ENCODE results near the gene WNT1. TPM values are rescaled to one million over a fixed set of nuclear protein-coding genes. Genes with fewer than 3 reads are reported as not detected.

The WNT1 gene
- polyA plus RNA-seq, 1 donor from 2014 or later, result not detected

DNA sequence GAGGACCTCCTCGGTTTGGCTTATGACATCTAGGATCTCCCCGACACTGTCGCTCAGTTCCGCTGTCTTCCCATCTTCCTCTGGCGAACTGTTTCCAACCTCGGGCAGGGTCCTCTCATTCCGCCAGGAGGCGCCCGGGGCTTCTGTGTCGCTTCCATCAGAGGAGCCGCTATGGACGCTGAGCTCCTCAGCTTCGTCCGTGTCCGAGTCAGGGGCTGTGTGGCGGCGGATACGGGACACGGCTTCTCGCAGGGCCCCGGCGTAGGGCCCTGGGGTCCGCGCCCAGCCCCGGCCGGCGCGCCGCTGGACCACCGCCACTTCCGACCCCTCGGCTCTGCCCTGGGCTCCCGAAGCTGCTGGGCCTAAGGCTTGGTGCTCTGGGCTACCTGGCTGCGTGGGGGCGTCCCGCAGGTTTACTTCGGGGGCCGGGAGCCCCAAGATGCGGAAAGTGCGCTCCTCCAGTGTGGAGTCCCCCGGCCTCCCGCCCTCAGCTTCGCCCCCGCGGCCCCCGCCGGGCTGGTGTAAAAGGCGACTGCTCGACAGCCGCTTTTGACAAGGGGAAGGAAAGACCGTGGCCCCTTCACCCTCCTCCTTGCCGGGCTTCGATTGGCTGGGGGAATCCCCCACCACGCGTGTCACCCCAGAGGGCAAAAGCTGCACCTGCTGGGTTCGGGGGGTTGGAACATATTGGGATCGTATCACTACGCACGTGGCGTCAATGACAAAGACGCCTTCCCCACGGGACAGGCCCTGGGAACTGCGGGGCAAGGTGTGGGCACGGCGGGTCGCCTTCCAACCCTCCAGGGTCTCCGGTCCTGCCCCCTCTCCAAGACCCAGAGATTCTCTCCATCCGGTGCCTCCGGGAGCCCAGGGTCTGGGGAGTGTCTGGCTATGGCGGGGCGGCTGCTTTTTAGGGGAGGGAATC is 18.9 kb downstream of the WNT1 start:
- Histone ChIP-seq H3K36me3 (ENCODE audit: insufficient read depth, low read length) (no peaks in the 10 kb centered on the region), H2AFZ (ENCODE audit: low read depth, low read length) (peak overlapping the region; percentile 18), H3K9me2 (ENCODE audit: insufficient read depth, low read length) (no peaks in the 10 kb centered on the region), H4K20me1 (ENCODE audit: insufficient read depth) (no peaks in the 10 kb centered on the region), H3K9ac (ENCODE audit: low read length) (peak overlapping the region; percentile 50), H3K27ac (ENCODE audit: low read length) (no peak overlapping the region), H3K4me2 (ENCODE audit: low read length) (no peak overlapping the region), H3F3A (ENCODE audit: insufficient read depth, low read length, poor library complexity, severe bottlenecking) (no peaks in the 10 kb centered on the region), H3K9me3 (ENCODE audit: low read length) (no peaks in the 10 kb centered on the region), H3K27me3 (ENCODE audit: insufficient read depth, low read depth, low read length) (peaks cover 94% of the 10 kb centered on the region), H3K4me3 (ENCODE audit: low read length) (peak overlapping the region; percentile 67), H3K79me2 (replicated peaks; ENCODE audit: insufficient read depth, low read length) (no peaks in the 10 kb centered on the region)
- TF ChIP-seq POLR2AphosphoS5 (IDR thresholded peaks at IDR 0.05), result no peak
- TF ChIP-seq TAF1 (IDR thresholded peaks at IDR 0.05; ENCODE audit: low read depth), result no peak
- peak; percentile 33 for TF ChIP-seq EZH2 (IDR thresholded peaks at IDR 0.05; ENCODE audit: borderline replicate concordance, insufficient read depth, low read length, poor library complexity, severe bottlenecking)
- TF ChIP-seq, protein P1, sequence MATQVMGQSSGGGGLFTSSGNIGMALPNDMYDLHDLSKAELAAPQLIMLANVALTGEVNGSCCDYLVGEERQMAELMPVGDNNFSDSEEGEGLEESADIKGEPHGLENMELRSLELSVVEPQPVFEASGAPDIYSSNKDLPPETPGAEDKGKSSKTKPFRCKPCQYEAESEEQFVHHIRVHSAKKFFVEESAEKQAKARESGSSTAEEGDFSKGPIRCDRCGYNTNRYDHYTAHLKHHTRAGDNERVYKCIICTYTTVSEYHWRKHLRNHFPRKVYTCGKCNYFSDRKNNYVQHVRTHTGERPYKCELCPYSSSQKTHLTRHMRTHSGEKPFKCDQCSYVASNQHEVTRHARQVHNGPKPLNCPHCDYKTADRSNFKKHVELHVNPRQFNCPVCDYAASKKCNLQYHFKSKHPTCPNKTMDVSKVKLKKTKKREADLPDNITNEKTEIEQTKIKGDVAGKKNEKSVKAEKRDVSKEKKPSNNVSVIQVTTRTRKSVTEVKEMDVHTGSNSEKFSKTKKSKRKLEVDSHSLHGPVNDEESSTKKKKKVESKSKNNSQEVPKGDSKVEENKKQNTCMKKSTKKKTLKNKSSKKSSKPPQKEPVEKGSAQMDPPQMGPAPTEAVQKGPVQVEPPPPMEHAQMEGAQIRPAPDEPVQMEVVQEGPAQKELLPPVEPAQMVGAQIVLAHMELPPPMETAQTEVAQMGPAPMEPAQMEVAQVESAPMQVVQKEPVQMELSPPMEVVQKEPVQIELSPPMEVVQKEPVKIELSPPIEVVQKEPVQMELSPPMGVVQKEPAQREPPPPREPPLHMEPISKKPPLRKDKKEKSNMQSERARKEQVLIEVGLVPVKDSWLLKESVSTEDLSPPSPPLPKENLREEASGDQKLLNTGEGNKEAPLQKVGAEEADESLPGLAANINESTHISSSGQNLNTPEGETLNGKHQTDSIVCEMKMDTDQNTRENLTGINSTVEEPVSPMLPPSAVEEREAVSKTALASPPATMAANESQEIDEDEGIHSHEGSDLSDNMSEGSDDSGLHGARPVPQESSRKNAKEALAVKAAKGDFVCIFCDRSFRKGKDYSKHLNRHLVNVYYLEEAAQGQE (IDR thresholded peaks at IDR 0.05; ENCODE audit: borderline replicate concordance), result no peak
- TF ChIP-seq MXI1 (conservative IDR thresholded peaks at IDR 0.05; ENCODE audit: poor library complexity, severe bottlenecking), result no peak
- TF ChIP-seq, protein P2, sequence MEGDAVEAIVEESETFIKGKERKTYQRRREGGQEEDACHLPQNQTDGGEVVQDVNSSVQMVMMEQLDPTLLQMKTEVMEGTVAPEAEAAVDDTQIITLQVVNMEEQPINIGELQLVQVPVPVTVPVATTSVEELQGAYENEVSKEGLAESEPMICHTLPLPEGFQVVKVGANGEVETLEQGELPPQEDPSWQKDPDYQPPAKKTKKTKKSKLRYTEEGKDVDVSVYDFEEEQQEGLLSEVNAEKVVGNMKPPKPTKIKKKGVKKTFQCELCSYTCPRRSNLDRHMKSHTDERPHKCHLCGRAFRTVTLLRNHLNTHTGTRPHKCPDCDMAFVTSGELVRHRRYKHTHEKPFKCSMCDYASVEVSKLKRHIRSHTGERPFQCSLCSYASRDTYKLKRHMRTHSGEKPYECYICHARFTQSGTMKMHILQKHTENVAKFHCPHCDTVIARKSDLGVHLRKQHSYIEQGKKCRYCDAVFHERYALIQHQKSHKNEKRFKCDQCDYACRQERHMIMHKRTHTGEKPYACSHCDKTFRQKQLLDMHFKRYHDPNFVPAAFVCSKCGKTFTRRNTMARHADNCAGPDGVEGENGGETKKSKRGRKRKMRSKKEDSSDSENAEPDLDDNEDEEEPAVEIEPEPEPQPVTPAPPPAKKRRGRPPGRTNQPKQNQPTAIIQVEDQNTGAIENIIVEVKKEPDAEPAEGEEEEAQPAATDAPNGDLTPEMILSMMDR (IDR thresholded peaks at IDR 0.05; ENCODE audit: poor library complexity, severe bottlenecking), result peak; percentile 83
- peak; percentile 77 for TF ChIP-seq SMC3 (conservative IDR thresholded peaks at IDR 0.05; ENCODE audit: poor library complexity)
- TF ChIP-seq EP300 (conservative IDR thresholded peaks at IDR 0.05; ENCODE audit: poor library complexity, severe bottlenecking), result no peak
- peak; percentile 63 for TF ChIP-seq RAD21 (conservative IDR thresholded peaks at IDR 0.05)

DNA sequence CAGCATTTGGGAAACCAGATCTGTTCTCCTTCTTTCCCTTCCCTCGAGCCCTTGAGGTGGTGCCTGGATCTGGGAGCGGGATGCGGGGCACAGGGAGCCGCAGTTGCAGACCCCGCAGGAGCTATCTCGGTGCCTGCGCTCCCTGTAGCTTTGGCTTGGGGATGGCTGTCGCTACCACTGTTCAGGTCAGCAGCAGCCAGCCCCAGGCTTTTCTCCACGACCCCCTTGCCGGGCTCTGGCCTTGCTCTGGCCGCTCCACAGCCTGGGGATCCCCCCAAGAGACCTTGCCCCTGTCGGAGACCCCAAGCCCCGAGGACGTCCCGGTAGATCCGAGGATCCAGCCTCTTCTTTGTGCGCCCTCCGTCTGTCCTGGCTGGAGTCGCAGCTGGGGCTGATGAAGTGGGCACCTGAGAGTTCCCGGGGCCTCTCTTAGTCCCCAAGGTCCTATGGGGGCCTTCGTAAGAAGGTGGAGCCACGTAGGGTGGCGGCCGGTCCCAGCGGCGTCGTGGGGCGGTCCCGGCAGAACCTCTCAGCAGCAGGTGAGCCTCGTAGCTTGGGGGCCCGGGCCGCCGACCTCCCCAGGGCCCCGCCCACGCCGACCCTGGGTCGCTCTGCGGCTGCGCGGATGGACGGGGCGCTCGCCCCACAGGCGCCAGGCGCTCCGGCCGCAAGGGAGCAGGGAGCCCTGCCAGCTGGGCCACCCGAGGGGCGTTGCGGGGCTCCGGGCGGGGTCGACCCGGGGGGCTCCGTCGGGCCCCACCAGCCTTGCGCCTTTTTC is 19.8 kb downstream of the WNT1 start:
- H3K4me3 ChIP-seq (ENCODE audit: low read length), result peak overlapping the region; percentile 67
- H2AFZ ChIP-seq (ENCODE audit: low read depth, low read length), result no peak overlapping the region
- H3K4me2 ChIP-seq (ENCODE audit: low read length), result no peak overlapping the region

More for the DNA sequence above, 19.8 kb downstream of the WNT1 start:
- no peak overlapping the region for H3K9ac ChIP-seq (ENCODE audit: low read length)
- H3K79me2 ChIP-seq (replicated peaks; ENCODE audit: insufficient read depth, low read length), result no peaks in the 10 kb centered on the region
- no peaks in the 10 kb centered on the region for H3F3A ChIP-seq (ENCODE audit: insufficient read depth, low read length, poor library complexity, severe bottlenecking)
- peaks cover 85% of the 10 kb centered on the region for H3K27me3 ChIP-seq (ENCODE audit: insufficient read depth, low read depth, low read length)
- TF ChIP-seq, protein P1 (IDR thresholded peaks at IDR 0.05; ENCODE audit: borderline replicate concordance), result no peak
- no peak for TF ChIP-seq POLR2AphosphoS5 (IDR thresholded peaks at IDR 0.05)
- no peak for TF ChIP-seq EZH2 (IDR thresholded peaks at IDR 0.05; ENCODE audit: borderline replicate concordance, insufficient read depth, low read length, poor library complexity, severe bottlenecking)
- TF ChIP-seq SMC3 (conservative IDR thresholded peaks at IDR 0.05; ENCODE audit: poor library complexity), result no peak
- no peak for TF ChIP-seq MXI1 (conservative IDR thresholded peaks at IDR 0.05; ENCODE audit: poor library complexity, severe bottlenecking)
- H3K27ac ChIP-seq (ENCODE audit: low read length), result no peak overlapping the region
- H3K9me3 ChIP-seq (ENCODE audit: low read length), result no peaks in the 10 kb centered on the region
- no peaks in the 10 kb centered on the region for H4K20me1 ChIP-seq (ENCODE audit: insufficient read depth)
- no peaks in the 10 kb centered on the region for H3K36me3 ChIP-seq (ENCODE audit: insufficient read depth, low read length)
- no peaks in the 10 kb centered on the region for H3K9me2 ChIP-seq (ENCODE audit: insufficient read depth, low read length)
